Esophagus (tissue), 2 donors: ENCODE results near the gene ESX1. TPM values are rescaled to one million over a fixed set of nuclear protein-coding genes. Genes with fewer than 3 reads are reported as not detected.
"Not testable (repeated sequence)": the region's sequence is repeated elsewhere in the genome, so short reads cannot be mapped to it uniquely, and the experiment has no call there.

Source experiments
- H3K27ac ChIP-seq, 2 donors: one replicate each; pipeline ENCODE4 v1.5.1; 2013; ENCODE audit warnings: low read depth in 2 of 2, mild to moderate bottlenecking in 2 of 2, inconsistent platforms in 1 of 2, low read length in 1 of 2, moderate library complexity in 1 of 2
- H3K27me3 ChIP-seq, 2 donors: one replicate each; pipeline ENCODE4 v1.6.1; 2013; ENCODE audit warnings: low read length in 2 of 2, control low read depth in 1 of 2, mild to moderate bottlenecking in 1 of 2; ENCODE audit not compliant: insufficient read depth in 2 of 2, control insufficient read depth in 1 of 2
- H3K36me3 ChIP-seq, 2 donors: one replicate each; pipeline ENCODE4 v1.6.1; 2013; ENCODE audit warnings: low read length in 1 of 2; ENCODE audit not compliant: control insufficient read depth in 2 of 2, insufficient read depth in 2 of 2
- H3K4me1 ChIP-seq, 2 donors: one replicate each; pipeline ENCODE4 v1.6.1; 2013; ENCODE audit warnings: low read length in 1 of 2; ENCODE audit not compliant: control insufficient read depth in 2 of 2, insufficient read depth in 2 of 2
- H3K4me3 ChIP-seq, 2 donors: one replicate each; pipeline ENCODE4 v1.5.1; 2013; ENCODE audit warnings: low read length in 2 of 2, mild to moderate bottlenecking in 2 of 2, low read depth in 1 of 2, moderate library complexity in 1 of 2
- H3K9me3 ChIP-seq, 2 donors: one replicate each; pipeline ENCODE4 v1.6.1; 2013; ENCODE audit warnings: mild to moderate bottlenecking in 2 of 2, low read depth in 1 of 2, low read length in 1 of 2, moderate library complexity in 1 of 2; ENCODE audit not compliant: control insufficient read depth in 2 of 2, insufficient read depth in 1 of 2
- WGBS, 2 donors: extraction: QIAGEN DNeasy Blood & Tissue Kit; methylation state at CpG; one replicate each; pipeline ENCODE4 v1.1.7; 2013; 5-methylcytosine and 5-hydroxymethylcytosine counted together
- polyA plus RNA-seq, 2 donors: library from polyadenylated mRNA; stranded (reverse); fragments of 200-250 nt; gene quantifications; one replicate each; pipeline ENCODE4 v1.2.3, GENCODE V29; 2013
- donor health status: healthy with polysubstance abuse.
- donor health status: Bipolar disorder and iron deficiency.

The ESX1 gene
- polyA plus RNA-seq, 2 donors = not detected

DNA sequence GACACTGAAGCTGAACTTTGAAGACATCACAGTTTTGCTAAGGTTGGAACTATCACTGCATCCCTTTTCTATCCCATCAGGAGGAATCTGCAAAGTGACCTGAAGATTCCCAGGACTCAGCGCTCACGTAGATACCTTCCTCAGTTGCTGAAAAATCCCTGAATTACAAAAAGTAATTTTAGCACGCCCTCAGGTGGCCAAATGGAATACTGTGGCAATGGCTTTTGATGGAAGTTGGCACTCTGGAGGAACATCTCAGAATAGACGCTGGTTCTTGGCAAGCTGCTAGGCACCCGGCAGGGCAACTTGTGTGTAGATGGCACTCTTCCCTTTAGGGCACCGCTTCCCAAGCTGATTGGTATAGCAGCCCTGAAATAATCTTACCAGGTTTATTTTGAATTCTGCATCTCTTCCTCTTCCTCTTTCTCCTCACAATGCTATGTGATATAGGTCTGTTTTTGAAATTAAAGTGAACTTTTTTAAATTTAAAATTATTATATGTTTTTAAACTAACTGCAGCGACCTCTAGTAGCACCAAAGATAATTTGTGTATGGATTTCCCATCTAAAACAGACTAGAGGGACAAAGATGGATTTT, 16.3 kb upstream of the ESX1 start:
- Histone ChIP-seq H3K9me3 (no peaks in the 10 kb centered on the region), H3K27me3 (peaks cover 0 to 3% of the 10 kb centered on the region in 2 donors), H3K27ac (no peak overlapping the region), H3K36me3 (no peaks in the 10 kb centered on the region), H3K4me1 (no peaks in the 10 kb centered on the region), H3K4me3 (no peak overlapping the region)
- 2 to 3% methylated on average over 7 of the region's 7 CpGs for WGBS, 2 donors

DNA sequence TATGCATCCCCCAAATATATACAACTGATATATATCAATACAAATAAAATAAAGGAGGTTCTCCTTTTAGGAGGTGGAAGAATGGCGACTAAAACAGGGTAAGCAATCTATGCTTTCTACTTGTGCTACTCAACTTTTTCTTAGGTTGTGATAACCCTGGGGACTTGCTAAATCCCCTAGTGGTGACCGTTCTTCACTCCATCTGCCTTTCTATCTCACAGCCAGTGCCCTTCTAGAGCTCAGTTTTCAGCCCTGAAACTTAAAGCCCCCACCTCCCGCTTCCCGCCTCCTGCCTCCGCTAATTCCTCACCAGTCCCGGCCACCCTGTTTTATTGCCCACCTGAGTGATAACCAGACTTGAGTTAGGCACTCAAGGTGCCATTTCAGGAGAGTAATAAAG, 15.5 kb upstream of the ESX1 start:
- no peaks in the 10 kb centered on the region for H3K4me1 ChIP-seq
- H3K4me3 ChIP-seq = no peak overlapping the region
- 53 to 62% methylated on average over 6 of the region's 6 CpGs for whole genome bisulfite sequencing, 2 donors
- peaks cover 0 to 3% of the 10 kb centered on the region in 2 donors for H3K27me3 ChIP-seq
- no peaks in the 10 kb centered on the region for H3K36me3 ChIP-seq
- no peaks in the 10 kb centered on the region for H3K9me3 ChIP-seq
- no peak overlapping the region for H3K27ac ChIP-seq

DNA sequence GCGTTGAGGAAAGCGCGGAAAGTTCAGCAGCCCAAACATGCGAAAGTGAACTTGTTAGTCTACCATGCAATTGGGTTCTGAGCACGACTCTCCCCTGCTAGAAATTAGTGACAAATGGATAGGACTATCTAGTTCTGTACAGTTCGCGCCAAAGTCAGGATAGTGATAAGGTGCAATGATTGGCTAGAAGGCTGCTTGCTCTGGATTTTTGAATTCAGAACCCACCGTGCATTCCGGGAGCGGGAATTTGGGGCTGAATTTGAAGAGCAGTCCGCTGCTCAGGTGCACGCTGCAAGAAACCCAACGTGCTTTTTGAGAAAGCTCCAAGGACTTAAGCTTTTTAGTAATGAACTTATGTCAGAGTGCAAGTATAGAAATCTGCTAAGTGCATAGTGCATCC, 732 bp upstream of the ESX1 start:
- Histone ChIP-seq H3K9me3 (no peaks in the 10 kb centered on the region), H3K27me3 (peaks cover 6 to 13% of the 10 kb centered on the region in 2 donors), H3K27ac (no peak overlapping the region), H3K4me1 (peaks cover 0 to 8% of the 10 kb centered on the region in 2 donors), H3K36me3 (no peaks in the 10 kb centered on the region), H3K4me3 (no peak overlapping the region)
- 5 to 28% methylated on average over 13 of the region's 13 CpGs for WGBS, 2 donors

DNA sequence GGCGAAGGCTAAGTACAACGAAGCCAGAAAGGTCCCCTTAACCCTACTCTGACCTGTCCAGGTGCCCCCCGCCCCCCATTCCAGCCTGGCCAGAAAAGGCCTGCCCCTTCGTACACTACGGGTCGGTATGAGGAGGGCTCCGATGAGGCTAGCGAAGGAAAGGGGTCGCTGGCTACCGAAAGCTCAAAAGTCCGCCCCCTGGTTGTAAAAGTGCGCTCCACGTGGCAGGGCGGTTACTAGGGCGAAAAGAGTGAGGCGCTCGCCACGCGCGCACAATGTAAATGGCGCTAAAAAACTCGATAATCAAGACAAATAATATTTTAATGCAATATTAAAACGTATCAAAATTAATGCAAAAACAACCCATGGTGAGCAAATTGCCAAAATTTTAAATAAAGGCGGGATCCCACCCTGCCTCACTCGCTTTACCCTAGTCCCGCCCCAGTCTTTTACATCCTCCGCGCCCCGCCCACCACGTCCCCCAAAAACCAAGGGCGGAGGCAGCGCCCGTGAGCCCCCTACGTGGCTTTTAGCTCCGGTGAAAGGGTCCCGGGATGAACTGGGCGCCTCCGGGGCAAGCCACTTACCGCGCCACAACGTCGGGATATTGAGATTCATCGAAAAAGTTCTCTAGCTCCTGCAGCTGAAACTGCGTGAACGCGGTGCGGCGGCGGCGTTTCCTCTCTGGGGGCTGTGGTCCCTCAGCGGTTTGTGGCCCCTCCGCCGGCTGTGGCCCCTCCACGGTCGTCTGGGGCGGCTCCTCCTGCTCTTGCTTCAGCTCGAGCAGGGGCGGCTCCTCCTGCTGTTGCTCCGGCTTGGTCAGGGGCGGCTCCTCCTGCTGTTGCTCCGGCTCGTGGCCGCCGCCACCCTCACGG, 929 bp downstream of the ESX1 start:
- WGBS, 2 donors = 5 to 22% methylated on average over 62 to 65 of the region's 65 CpGs
- H3K4me1 ChIP-seq = peaks cover 0 to 8% of the 10 kb centered on the region in 2 donors
- no peaks in the 10 kb centered on the region for H3K9me3 ChIP-seq
- peak overlapping the region in 1 of 2 donors; percentile 20 for H3K4me3 ChIP-seq
- no peaks in the 10 kb centered on the region for H3K36me3 ChIP-seq
- no peak overlapping the region for H3K27ac ChIP-seq
- H3K27me3 ChIP-seq = peaks cover 6 to 10% of the 10 kb centered on the region in 2 donors

DNA sequence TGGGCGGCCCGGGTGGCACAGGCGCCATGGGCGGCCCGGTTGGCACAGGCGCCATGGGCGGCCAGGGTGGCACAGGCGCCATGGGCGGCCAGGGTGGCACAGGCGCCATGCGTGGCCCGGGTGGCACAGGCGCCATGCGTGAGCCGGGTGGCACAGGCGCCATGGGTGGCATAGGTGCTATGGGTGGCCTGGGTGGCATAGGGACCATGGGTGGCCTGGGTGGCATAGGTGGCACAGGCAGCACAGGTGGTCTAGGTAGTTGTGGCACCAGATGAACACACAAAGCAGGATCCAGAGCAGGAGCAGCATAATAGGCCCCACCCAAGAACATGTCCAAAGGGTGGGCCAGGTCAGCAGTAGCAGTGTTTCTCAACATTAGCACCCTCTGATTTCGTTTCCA, 4.3 kb downstream of the ESX1 start:
- 85 to 95% methylated on average over 12 to 17 of the region's 17 CpGs for WGBS, 2 donors
- H3K4me1 ChIP-seq = peaks cover 0 to 8% of the 10 kb centered on the region in 2 donors
- no peak overlapping the region for H3K4me3 ChIP-seq
- no peaks in the 10 kb centered on the region for H3K9me3 ChIP-seq
- H3K27me3 ChIP-seq = peaks cover 6 to 10% of the 10 kb centered on the region in 2 donors
- H3K27ac ChIP-seq = no peak overlapping the region
- no peaks in the 10 kb centered on the region for H3K36me3 ChIP-seq

DNA sequence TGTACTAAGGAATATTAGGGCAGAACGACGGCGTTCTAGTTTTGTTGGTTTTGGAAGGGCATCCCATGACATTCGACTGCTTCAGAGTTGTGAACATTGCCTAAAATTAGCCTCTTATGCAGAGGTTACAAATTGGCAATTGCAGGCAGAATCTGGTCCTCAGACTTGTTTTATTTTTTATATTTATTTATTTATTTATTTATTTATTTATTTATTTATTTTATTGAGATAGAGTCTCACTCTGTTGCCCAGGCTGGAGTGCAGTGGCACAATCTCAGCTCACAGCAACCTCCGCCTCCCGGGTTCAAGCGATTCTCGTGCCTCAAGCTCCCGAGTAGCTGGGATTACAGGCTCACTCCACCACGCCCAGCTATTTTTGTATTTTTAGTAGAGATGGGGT, 24.7 kb downstream of the ESX1 start:
- not testable (repeated sequence) for H3K27me3 ChIP-seq, H3K4me1 ChIP-seq, H3K36me3 ChIP-seq, H3K27ac ChIP-seq, H3K4me3 ChIP-seq, H3K9me3 ChIP-seq
- WGBS, 2 donors = 91% methylated on average over 10 of the region's 10 CpGs

DNA sequence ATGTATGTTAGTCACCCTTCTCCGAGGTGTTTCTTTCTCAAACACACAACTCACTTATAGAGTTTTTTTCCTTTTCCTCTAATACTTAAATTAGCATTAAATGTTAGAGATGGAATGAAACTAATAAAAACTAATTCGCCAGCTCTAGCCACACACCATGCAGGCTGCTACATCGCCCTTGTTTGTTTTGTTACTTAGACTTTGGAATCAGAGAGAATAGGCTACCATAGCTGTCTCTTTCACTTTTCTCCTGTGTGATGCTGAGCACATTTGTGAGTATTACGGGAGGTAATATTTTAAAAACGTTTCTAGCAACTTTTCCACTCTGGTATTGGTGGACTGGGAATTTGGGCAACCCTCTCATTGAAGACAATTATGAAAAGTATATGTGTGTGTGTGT, 43.5 kb downstream of the ESX1 start:
- H3K27me3 ChIP-seq = no peaks in the 10 kb centered on the region
- no peak overlapping the region for H3K27ac ChIP-seq
- 57 to 82% methylated on average over 5 of the region's 5 CpGs for WGBS, 2 donors
- H3K4me3 ChIP-seq = no peak overlapping the region
- no peaks in the 10 kb centered on the region for H3K4me1 ChIP-seq
- H3K36me3 ChIP-seq = no peaks in the 10 kb centered on the region
- H3K9me3 ChIP-seq = no peaks in the 10 kb centered on the region

DNA sequence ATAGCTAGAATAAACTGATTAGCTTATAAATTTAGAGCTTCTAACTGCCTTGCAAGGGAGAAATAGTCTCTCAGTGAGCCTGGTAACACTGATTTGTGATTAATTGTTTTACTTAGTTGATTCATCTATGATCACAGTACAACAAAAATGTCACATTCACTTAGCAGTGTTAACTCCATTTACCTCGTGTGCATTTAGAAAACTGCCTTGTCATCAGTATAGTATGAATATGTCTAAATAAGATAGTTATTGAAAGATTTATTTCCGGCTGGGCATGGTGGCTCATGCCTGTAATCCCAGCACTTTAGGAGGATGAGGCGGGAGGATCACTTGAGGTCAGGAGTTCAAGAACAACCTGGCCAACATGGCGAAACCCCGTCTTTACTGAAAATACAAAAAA, 49.2 kb downstream of the ESX1 start:
- no peaks in the 10 kb centered on the region for H3K27me3 ChIP-seq
- H3K27ac ChIP-seq = no peak overlapping the region
- no peaks in the 10 kb centered on the region for H3K4me1 ChIP-seq
- WGBS, 2 donors = 85 to 93% methylated on average over 5 of the region's 5 CpGs
- H3K36me3 ChIP-seq = no peaks in the 10 kb centered on the region
- no peak overlapping the region for H3K4me3 ChIP-seq
- H3K9me3 ChIP-seq = no peaks in the 10 kb centered on the region
